GM18502 (cell line): Measurements from ENCODE around the gene A3GALT2.

Experiments used
- ATAC-seq: cut with Tn5 transposase; IDR thresholded peaks from one replicate; pipeline ENCODE4 v1.9.1; 2021; ENCODE audit warnings: mild to moderate bottlenecking; ENCODE audit not compliant: unreplicated experiment, poor library complexity

A3GALT2 gene

GRCh38 chr1:33320619-33321165 is at the start of gene A3GALT2:
Gene A3GALT2 (minus strand): TSS chr1:33321098. CDS start chr1:33321098, 0 bp downstream.
- ATAC-seq: no peak

GRCh38 chr1:33370301-33370700 is 49.4 kb upstream of the A3GALT2 start:
- ATAC-seq: no peak

DNA sequence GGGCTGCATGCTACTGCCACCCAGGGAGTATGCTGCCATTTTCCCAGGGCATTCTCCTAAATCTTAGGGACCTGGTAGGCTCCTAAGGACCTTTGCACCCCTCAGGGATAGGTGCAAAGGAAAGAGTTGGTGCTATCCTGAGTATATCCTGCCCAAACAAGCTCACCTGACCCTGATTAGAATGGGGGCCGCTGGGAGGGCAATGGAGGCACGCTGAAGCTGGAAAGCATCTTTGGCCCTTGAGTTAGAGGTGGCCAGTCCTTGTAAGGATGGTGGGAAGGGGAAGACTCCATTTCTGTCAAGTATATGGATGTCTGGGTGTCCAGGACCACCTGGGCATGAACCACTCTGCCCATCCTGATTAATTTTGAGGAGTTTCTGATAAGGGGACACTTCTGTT is 48.9 kb upstream of the A3GALT2 start:
- no peak for ATAC-seq

GRCh38 chr1:33369081-33369480 is 48.2 kb upstream of the A3GALT2 start:
- no peak for ATAC-seq

GRCh38 chr1:33368431-33368830 is 47.5 kb upstream of the A3GALT2 start:
- no peak for ATAC-seq

DNA sequence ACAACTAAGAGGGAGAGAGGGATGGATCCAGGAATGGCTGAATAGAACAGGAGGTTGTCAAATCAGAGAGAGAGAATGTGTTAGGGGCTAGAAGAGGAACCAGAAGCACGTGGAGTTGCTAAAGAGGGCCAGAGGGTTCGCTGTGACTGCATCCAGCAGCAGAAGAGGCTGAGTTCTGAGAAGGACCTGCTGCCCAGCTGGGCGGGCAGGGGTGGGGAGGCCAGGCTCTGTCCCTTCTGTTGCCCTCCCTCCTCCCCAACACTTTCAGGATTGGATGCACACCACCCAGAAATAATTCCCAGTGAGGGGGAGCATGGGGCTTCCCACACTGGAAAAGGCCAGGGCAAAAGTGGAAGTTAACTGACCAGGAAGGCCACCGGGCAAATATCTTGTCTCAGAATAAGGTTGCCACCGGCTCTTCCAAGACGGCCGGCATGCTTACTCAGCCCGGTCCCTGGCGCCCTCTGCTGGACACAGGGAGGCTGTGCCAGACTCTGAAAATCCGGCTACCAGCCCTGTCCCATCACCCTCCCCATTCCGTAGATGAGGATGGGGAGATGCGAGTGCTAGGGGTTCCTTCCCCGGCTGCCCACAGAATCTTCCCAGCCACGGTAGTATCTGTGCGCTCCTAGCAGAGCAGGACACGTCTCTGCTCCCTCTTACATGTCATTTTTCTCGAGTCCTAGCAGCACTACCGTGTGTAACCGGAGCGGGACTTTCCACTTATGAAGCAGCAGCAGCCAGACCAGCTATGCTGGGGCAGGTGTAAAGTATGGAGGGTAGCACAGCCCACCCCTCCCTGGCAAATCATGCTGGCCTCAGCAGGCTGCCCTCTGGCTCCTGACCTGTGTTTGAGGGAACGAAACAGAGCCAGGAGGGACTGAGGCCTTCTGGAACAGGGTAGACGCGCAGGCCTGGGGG is 46.8 kb upstream of the A3GALT2 start:
- peak; percentile 49 for ATAC-seq

DNA sequence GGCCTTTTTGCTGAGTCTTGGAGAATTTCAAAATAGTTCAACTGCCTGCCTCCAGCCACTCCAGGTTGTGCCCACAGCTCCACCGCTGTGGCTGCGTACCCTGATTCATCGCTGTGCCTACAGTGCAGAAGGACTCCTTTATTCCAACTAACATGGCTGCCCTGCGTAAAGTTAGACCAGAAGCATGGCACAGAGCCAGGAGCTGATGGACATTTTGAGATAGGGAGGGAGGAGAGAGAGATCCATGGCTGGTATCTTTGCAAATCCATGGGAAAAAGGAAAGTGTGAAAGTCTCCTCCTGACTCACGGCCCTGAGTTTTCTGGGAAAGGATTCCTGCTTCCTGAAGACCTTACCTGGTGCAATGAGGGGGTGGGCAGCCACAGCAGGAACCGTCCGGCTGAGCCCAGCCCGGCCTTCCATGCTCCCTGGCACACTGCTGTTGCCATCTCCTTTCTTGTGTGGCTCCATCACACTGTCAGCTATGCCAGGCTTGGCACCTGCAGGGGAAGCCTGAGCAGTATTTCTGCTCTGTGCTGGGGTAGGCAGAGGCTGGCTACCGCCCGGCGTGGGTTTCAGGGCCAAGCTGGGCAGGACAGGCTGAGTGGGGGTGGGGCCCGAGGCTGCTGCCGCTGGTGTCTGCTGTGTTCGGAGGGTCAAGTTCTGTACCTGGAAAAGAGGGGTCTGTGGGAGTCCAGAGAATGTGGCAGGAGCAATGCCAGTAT is 46.0 kb upstream of the A3GALT2 start:
- ATAC-seq: no peak

GRCh38 chr1:33365560-33365997 is 44.7 kb upstream of the A3GALT2 start:
- ATAC-seq: no peak

DNA sequence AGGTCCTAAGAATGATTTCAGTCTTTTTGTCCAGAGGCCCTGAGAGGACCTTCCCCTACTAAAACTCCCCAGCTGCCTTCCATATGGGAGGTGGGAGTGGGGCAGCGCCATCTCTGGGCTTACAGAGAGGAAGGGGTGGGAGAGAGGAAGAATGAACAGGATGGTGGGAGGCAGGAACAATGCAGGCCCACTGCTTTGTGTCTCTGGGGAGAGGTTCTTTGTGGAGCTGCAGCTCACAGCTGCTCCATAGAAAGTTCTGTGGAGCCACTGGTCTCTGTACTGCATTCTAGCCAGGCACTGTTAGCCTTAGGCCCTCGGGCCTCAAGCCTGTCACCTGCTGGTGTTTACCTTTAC is 43.6 kb upstream of the A3GALT2 start:
- no peak for ATAC-seq

DNA sequence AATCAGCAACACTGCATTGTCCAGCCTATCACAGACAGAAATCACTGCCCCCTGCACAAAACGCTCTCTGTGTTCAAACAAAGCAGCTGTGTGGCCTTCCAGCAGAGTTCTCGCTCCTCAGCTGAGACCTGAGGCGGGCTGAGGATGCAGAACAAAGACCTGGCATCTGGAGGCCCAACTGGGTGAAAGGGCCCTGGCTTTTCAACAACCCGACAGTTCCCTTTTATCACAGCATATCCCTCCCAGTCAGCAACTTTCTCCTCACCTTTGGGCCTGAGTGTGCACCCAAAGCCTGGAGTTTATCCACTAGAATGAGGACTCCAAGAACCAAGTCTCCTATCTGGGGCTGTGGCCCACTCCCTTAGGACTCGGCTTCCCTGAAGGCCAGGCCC is 42.6 kb upstream of the A3GALT2 start:
- ATAC-seq: no peak

DNA sequence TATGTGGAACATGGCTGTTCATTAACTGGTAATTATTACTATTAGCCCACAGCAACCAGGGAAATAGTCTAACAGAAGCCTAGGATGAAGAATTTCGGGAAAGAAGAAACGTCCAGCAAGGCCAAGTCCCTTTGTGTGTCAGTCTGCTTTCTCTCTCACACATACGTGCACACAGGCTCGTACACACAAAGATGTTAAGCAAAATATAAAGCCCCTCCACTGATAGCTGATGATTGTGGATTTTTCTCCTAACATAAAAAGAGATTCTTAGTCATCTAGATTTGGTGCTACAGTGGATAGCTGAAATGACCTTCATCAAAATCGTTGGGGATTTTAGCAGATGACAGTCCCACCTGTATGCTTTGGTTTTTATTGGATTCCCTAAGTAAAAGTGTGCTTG is 42.1 kb upstream of the A3GALT2 start:
- ATAC-seq: no peak

DNA sequence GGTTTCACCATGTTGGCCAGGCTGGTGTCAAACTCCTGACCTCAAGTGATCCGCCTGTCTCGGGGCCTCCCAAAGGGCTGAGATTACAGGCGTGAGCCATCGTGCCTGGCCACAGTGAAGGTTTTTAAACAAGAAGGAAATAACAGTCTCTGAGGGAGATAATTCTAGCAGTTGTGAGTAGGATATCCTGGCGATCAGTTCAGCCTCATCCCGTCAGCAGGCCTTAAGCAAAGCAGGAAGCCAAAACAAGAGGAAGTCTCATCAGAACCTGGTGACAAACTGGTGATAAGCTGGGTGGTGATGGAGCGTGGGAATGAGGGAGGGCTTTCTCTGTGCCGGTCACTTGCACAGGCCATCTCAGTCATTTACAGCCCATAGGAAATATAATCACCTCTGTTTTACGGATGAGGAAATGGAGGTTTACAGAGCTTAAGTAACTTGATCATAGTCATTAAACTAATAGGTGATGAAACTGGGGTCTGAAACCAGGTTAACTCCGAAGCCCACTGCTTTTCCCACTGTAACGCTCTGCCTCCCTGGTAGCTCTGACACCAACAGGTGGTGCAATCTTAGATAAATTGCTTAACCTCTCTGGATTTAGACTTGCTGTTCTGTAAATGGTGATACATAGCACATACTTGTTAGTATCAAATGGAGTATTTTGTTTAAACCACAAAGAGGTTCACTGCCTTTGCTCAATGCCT is 40.8 kb upstream of the A3GALT2 start:
- no peak for ATAC-seq

DNA sequence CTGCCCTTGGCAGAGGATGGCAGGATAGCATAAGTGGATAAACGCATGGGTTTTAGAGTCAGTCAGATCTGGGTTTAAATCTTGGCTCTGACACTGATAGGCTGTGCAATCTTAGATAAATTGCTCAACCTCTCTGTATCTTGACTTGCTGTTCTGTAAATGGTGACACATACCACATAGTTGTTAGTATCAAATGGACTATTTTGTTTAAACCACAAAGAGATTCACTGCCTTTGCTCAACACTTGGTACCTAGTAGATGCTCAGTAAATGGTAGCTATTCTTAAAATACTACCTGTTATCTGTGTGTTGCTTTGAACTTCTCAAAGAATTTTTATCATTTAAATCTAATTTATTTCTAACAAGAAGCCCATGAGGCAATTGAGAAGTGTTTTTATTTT is 39.5 kb upstream of the A3GALT2 start:
- ATAC-seq: no peak

GRCh38 chr1:33359931-33360330 is 39.0 kb upstream of the A3GALT2 start:
- ATAC-seq: no peak

DNA sequence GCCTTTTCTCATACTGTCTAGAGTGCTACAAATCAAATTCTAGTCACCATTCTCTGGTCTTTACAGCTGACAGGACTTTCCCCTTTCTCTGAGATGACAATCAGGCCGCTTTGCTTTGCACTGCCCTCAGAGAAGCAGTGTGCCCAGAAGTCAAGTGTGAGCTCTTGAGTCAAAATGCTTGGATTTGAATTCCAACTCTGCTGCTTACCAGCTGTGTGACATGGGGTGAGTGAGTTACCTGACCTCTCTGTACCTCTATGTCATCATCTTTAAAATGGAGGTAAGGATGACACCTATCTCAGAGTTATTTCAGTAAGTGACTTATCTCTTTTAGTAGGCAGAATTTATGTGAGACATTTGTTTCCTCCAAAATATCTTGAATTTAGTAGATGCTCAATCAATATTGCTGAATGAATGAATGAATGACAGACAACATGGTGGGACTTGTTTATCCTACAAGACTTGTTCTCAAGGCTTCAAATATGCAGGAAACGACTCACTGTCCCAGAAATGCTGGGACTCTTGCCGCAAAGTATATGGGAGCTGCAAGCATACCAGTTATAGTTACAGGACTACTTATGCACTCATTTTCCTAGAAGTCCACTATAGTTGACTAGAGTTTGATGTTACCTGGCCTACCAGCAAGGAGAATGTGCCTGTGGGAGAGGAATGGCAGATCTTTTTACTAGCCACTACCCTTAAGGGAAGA is 38.1 kb upstream of the A3GALT2 start:
- ATAC-seq: no peak

GRCh38 chr1:33358114-33358794 is 37.4 kb upstream of the A3GALT2 start:
- ATAC-seq: no peak

DNA sequence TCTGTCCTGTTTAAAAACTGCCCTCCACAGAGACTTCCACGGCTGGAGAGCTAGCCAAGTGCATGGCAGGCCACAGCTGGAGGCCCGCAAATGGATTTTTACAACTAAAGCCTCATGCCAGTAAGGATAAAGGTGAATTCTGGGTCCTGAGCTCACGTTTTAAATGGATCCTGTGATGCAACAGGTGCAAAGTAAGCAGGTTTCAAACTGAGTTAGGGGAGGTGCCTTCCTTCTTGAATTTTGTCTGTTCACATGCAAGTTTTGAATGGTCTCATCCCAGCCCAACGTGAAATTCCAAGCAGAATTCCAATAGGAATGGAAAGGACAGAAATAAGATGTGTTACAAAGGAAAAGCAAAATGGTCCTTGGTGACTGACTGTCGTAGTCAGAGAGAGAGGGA is 36.2 kb upstream of the A3GALT2 start:
- no peak for ATAC-seq

DNA sequence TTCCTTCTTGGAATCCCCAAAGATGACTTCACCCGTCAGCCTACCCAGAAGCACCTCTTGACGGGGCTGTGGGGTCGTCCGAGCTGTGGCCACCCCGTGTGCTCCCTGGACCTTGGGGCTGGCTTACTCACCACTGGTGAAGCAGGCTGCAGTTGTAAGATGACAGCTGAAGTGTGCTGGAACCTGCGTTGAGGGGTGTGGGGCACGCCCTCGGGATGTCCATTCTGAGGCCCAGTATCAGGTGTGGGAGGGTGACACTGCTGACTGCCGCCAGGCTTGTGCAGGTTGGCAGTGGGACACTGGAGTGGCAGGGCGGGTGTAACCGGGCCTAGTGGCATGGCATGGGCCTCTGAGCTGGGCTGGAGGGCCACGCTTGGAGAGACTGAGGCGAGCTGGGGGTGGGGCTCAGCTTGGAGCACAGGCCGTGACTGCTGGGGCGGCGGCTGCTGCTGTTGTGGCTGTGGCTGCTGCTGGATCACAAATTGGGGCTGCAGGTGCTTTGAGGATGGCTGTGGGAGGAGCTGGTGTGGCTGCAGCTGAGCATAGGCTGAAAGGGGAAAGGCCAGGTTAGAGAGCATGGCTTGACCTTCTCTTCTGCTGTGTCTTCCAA is 33.9 kb upstream of the A3GALT2 start:
- ATAC-seq: no peak

GRCh38 chr1:33353531-33353930 is 32.6 kb upstream of the A3GALT2 start:
- no peak for ATAC-seq
